GM18858 (cell line): Measurements from ENCODE around the gene FBXW8.

Experiments
- ATAC-seq: cut with Tn5 transposase; IDR thresholded peaks from one replicate; pipeline ENCODE4 v1.9.1; 2021; ENCODE audit not compliant: unreplicated experiment

Gene FBXW8

GRCh38 chr12:117019866-117020265 is 109.1 kb downstream of the FBXW8 start:
- no peak for ATAC-seq

- no peak for ATAC-seq
Measured at GRCh38 chr12:117020536-117021220, 109.9 kb downstream of the FBXW8 start.

- ATAC-seq: no peak
Measured at GRCh38 chr12:117022465-117022864, 111.7 kb downstream of the FBXW8 start.

- no peak for ATAC-seq
Measured at GRCh38 chr12:117023998-117024960, 113.5 kb downstream of the FBXW8 start.

- ATAC-seq: no peak
Measured at GRCh38 chr12:117024961-117025480, 114.3 kb downstream of the FBXW8 start.

GRCh38 chr12:117025481-117026151 is 114.9 kb downstream of the FBXW8 start:
- ATAC-seq: no peak

GRCh38 chr12:117026343-117026742 is 115.6 kb downstream of the FBXW8 start:
- no peak for ATAC-seq

- ATAC-seq: no peak
Measured at GRCh38 chr12:117026921-117027250, 116.1 kb downstream of the FBXW8 start.

GRCh38 chr12:117027251-117028086 is 116.7 kb downstream of the FBXW8 start:
- ATAC-seq: no peak

GRCh38 chr12:117028254-117028653 is 117.5 kb downstream of the FBXW8 start:
- ATAC-seq: no peak

GRCh38 chr12:117030187-117030900 is 119.6 kb downstream of the FBXW8 start:
- no peak for ATAC-seq

- ATAC-seq: no peak
Measured at GRCh38 chr12:117031843-117032592, 121.3 kb downstream of the FBXW8 start.

GRCh38 chr12:117032593-117033381 is 122.0 kb downstream of the FBXW8 start:
- ATAC-seq: no peak

GRCh38 chr12:117033382-117034221 is 122.9 kb downstream of the FBXW8 start:
- no peak for ATAC-seq

- ATAC-seq: no peak
Measured at GRCh38 chr12:117034249-117034648, 123.5 kb downstream of the FBXW8 start.

GRCh38 chr12:117034701-117035151 is 124.0 kb downstream of the FBXW8 start:
- no peak for ATAC-seq

- ATAC-seq: no peak
Measured at GRCh38 chr12:117035287-117035686, 124.5 kb downstream of the FBXW8 start.
